Measurements from ENCODE around the gene GANC.

- TF ChIP-seq CTCF (conservative IDR thresholded peaks at IDR 0.05; ENCODE audit: low read depth in 2 of 2) (no peak), POLR2AphosphoS5 (IDR thresholded peaks at IDR 0.05; ENCODE audit: low read depth) (no peak), EZH2 (IDR thresholded peaks at IDR 0.05; ENCODE audit: low read depth, unreplicated experiment) (no peak), EZH2phosphoT487 (IDR thresholded peaks at IDR 0.05; ENCODE audit: unreplicated experiment) (no peak), JUNB (IDR thresholded peaks at IDR 0.05; ENCODE audit: unreplicated experiment) (no peak), ETS1 (IDR thresholded peaks at IDR 0.05) (no peak), REST (IDR thresholded peaks at IDR 0.05; ENCODE audit: unreplicated experiment) (no peak), CREB1 (CRISPR knock-in tag; IDR thresholded peaks at IDR 0.05; ENCODE audit: low read depth) (no peak), NANOG (IDR thresholded peaks at IDR 0.05; ENCODE audit: borderline replicate concordance) (no peak), STAT1 (IDR thresholded peaks at IDR 0.05; ENCODE audit: unreplicated experiment) (no peak), ZNF114 (CRISPR knock-in tag; IDR thresholded peaks at IDR 0.05) (no peak), ZNF331 (CRISPR knock-in tag; IDR thresholded peaks at IDR 0.05; ENCODE audit: low read depth) (no peak)
Observed at GRCh38 chr15:42349186-42349585, 76.2 kb downstream of the GANC start.

Measured in GM23338 (cell line).